ENCODE data around the gene MLX. TPM values are rescaled to one million over a fixed set of nuclear protein-coding genes. Genes with fewer than 3 reads are reported as not detected.
"Not testable (repeated sequence)": the region's sequence is repeated elsewhere in the genome, so short reads cannot be mapped to it uniquely, and the experiment has no call there.

MLX gene
- total RNA-seq, 1 donor from 2014 or later, result 43.1 TPM

- DNase-seq (ENCODE audit: low spot score); intact Hi-C loops (cut with DNase I): not testable (repeated sequence)
Observed at GRCh38 chr17:42552736-42553135, 14.2 kb upstream of the MLX start, which contains the start of gene HSD17B1. TSS of gene HSD17B1 (plus strand) at chr17:42552923. CDS start at chr17:42552934, 11 bp downstream.

- no peak for DNase-seq (ENCODE audit: low spot score)
- intact Hi-C loops (cut with DNase I), result no loop called here
Observed at GRCh38 chr17:42553161-42553818, 13.6 kb upstream of the MLX start.

- intact Hi-C loops (cut with DNase I), result no loop called here
- DNase-seq (ENCODE audit: low spot score), result no peak
Observed at GRCh38 chr17:42553866-42554249, 13.0 kb upstream of the MLX start.

- intact Hi-C loops (cut with DNase I), result no loop called here
Observed at GRCh38 chr17:42554250-42555121, 12.4 kb upstream of the MLX start.

GRCh38 chr17:42555122-42555622 is 11.7 kb upstream of the MLX start:
- intact Hi-C loops (cut with DNase I), result no loop called here
- DNase-seq (ENCODE audit: low spot score), result no peak

More at GRCh38 chr17:42554250-42555121, 12.4 kb upstream of the MLX start:
- peak; percentile 95 for DNase-seq (ENCODE audit: low spot score)

- DNase-seq (ENCODE audit: low spot score); intact Hi-C loops (cut with DNase I): not testable (repeated sequence)
Observed at GRCh38 chr17:42555961-42556617, 10.8 kb upstream of the MLX start.

GRCh38 chr17:42559075-42559474 is 7.8 kb upstream of the MLX start:
- no peak for DNase-seq (ENCODE audit: low spot score)

GRCh38 chr17:42560246-42560645 is 6.7 kb upstream of the MLX start:
- intact Hi-C loops (cut with DNase I), result no loop called here
- no peak for DNase-seq (ENCODE audit: low spot score)

More at GRCh38 chr17:42559075-42559474, 7.8 kb upstream of the MLX start:
- intact Hi-C loops (cut with DNase I), result no loop called here

- intact Hi-C loops (cut with DNase I), result no loop called here
- DNase-seq (ENCODE audit: low spot score), result peak; percentile 97
Observed at GRCh38 chr17:42561897-42562387, 5.0 kb upstream of the MLX start, which contains the start of gene COASY. TSS of gene COASY (plus strand) at chr17:42562148. CDS start at chr17:42562623, 475 bp downstream.

- no peak for DNase-seq (ENCODE audit: low spot score)
- intact Hi-C loops (cut with DNase I), result no loop called here
Observed at GRCh38 chr17:42562388-42563142, 4.3 kb upstream of the MLX start.

GRCh38 chr17:42563143-42563509 is 3.8 kb upstream of the MLX start:
- intact Hi-C loops (cut with DNase I), result no loop called here
- no peak for DNase-seq (ENCODE audit: low spot score)

GRCh38 chr17:42563543-42563942 is 3.4 kb upstream of the MLX start:
- intact Hi-C loops (cut with DNase I), result no loop called here
- DNase-seq (ENCODE audit: low spot score), result no peak

GRCh38 chr17:42563950-42564349 is 3.0 kb upstream of the MLX start:
- DNase-seq (ENCODE audit: low spot score), result no peak
- intact Hi-C loops (cut with DNase I), result no loop called here

GRCh38 chr17:42564815-42565522 is 1.9 kb upstream of the MLX start:
- intact Hi-C loops (cut with DNase I), result loop anchor here (5.0 kb wide), 1 partner anchor 42 kb away; the partner anchor contains the start of genes RETREG3 and TUBG1
- no peak for DNase-seq (ENCODE audit: low spot score)

GRCh38 chr17:42565523-42566214 is 1.2 kb upstream of the MLX start:
- intact Hi-C loops (cut with DNase I), result loop anchor here (5.0 kb wide), 1 partner anchor 42 kb away; the partner anchor contains the start of genes RETREG3 and TUBG1
- DNase-seq (ENCODE audit: low spot score), result no peak

- DNase-seq (ENCODE audit: low spot score), result no peak
- intact Hi-C loops (cut with DNase I), result loop anchor here (5.0 kb wide), 1 partner anchor 41 kb away; the partner anchor contains the start of genes RETREG3 and TUBG1
Observed at GRCh38 chr17:42566215-42566882, 551 bp upstream of the MLX start.

All from cardiac septum (tissue), 1 donor.